Measurements from ENCODE around the gene PSTPIP2.
"Not testable (repeated sequence)": the region's sequence is repeated elsewhere in the genome, so short reads cannot be mapped to it uniquely, and the experiment has no call there.

Gene PSTPIP2

GRCh38 chr18:46035696-46036680, 36.1 kb downstream of the PSTPIP2 start:
- no peak for DNase-seq

- DNase-seq, result no peak
These were observed 37.8 kb downstream of the PSTPIP2 start for GRCh38 chr18:46034230-46034629.

- no peak for DNase-seq
These were observed 40.3 kb downstream of the PSTPIP2 start for GRCh38 chr18:46031741-46032140.

- DNase-seq, result no peak
These were observed 43.5 kb downstream of the PSTPIP2 start for GRCh38 chr18:46028536-46028891.

- DNase-seq, result no peak
These were observed 52.1 kb downstream of the PSTPIP2 start for GRCh38 chr18:46019936-46020335.

- no peak for DNase-seq
These were observed 58.4 kb downstream of the PSTPIP2 start for GRCh38 chr18:46013484-46014189.

- no peak for DNase-seq
These were observed 61.4 kb downstream of the PSTPIP2 start for GRCh38 chr18:46010676-46011075.

- DNase-seq, result no peak
These were observed 62.0 kb downstream of the PSTPIP2 start for GRCh38 chr18:46010050-46010449.

GRCh38 chr18:46009125-46009840, 62.8 kb downstream of the PSTPIP2 start:
- no peak for DNase-seq

GRCh38 chr18:46008531-46008930, 63.5 kb downstream of the PSTPIP2 start:
- no peak for DNase-seq

GRCh38 chr18:46007165-46007564, 64.9 kb downstream of the PSTPIP2 start:
- DNase-seq, result no peak

- no peak for DNase-seq
These were observed 69.1 kb downstream of the PSTPIP2 start for GRCh38 chr18:46002934-46003333.

GRCh38 chr18:46001892-46002291, 70.2 kb downstream of the PSTPIP2 start:
- DNase-seq, result no peak

GRCh38 chr18:46001074-46001473, 71.0 kb downstream of the PSTPIP2 start:
- no peak for DNase-seq

- DNase-seq, result no peak
These were observed 72.5 kb downstream of the PSTPIP2 start for GRCh38 chr18:45999536-45999935.

- DNase-seq, result no peak
These were observed 73.8 kb downstream of the PSTPIP2 start for GRCh38 chr18:45998244-45998643.

GRCh38 chr18:45997700-45998151, 74.3 kb downstream of the PSTPIP2 start:
- DNase-seq, result no peak

- DNase-seq, result no peak
These were observed 76.6 kb downstream of the PSTPIP2 start for GRCh38 chr18:45995461-45995860.

- DNase-seq, result no peak
These were observed 78.6 kb downstream of the PSTPIP2 start for GRCh38 chr18:45993438-45993837.

- not testable (repeated sequence) for DNase-seq
These were observed 79.5 kb downstream of the PSTPIP2 start for GRCh38 chr18:45992527-45992926.

GRCh38 chr18:45991788-45992187, 80.3 kb downstream of the PSTPIP2 start:
- no peak for DNase-seq

- no peak for DNase-seq
These were observed 87.4 kb downstream of the PSTPIP2 start for GRCh38 chr18:45984546-45985235.

GRCh38 chr18:45981821-45982220, 90.2 kb downstream of the PSTPIP2 start:
- DNase-seq, result no peak

Measured in NCI-H1436 treated with DMSO at 0.1 percent for 48 hours (cell line).